Measurements from ENCODE around the gene C7orf25.

The C7orf25 gene

DNA sequence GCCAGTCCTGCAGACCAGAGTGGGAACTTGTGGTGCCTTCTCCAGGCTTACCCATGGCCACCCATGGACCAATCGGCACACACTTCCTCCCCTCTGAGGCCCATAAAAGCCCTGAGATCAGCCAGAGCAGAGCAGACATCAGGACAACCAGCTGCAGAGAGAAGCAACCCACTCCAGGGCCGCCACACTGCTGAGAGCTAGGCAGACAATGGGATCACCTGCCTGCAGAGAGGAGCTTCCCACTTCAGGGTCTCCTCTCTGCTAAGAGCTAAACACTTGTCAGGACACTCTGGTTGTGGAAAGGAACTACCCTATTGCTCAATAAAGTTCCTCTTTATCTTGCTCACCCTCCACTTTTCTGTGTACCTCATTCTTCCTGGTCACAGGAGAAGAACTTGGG lies 34.0 kb downstream of the C7orf25 start:
- no peak for DNase-seq (ENCODE audit: low read depth, low spot score)

GRCh38 chr7:42876182-42877068 lies 35.4 kb downstream of the C7orf25 start:
- peak; percentile 56 for DNase-seq (ENCODE audit: low read depth, low spot score)

GRCh38 chr7:42869131-42870020 lies 42.5 kb downstream of the C7orf25 start:
- DNase-seq (ENCODE audit: low read depth, low spot score), result no peak

DNA sequence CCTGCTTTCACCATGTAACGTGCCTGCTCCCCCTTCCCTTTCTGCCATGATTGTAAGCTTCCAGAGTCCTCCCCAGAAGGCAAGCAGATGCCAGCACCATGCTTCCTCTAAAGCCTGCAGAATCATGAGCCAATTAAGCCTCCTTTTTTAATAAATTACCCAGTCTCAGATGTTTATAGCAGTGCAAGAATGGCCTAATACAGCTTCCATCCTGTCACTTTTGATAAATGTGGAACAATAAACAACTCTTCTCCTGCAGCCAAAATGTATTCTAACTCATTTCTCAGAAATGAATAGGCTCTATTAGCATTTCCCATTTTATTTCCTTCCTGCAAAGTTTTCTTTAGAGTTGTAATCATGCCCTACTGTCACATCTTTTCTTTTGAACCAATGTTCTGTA lies 43.4 kb downstream of the C7orf25 start:
- no peak for DNase-seq (ENCODE audit: low read depth, low spot score)

All from ELF-1 (cell line).